ENCODE data around the gene NOL12.
"Not testable (repeated sequence)": the region's sequence is repeated elsewhere in the genome, so short reads cannot be mapped to it uniquely, and the experiment has no call there.

NOL12 gene

GRCh38 chr22:37681001-37681424, 5.1 kb upstream of the NOL12 start:
- no peak for DNase-seq

GRCh38 chr22:37681556-37682049, 4.5 kb upstream of the NOL12 start:
- peak; percentile 57 for DNase-seq

- no peak for DNase-seq
These were observed 1.1 kb upstream of the NOL12 start for GRCh38 chr22:37684803-37685615.

GRCh38 chr22:37690407-37690806, 4.3 kb downstream of the NOL12 start:
- DNase-seq = no peak

GRCh38 chr22:37690901-37691504, 4.9 kb downstream of the NOL12 start:
- no peak for DNase-seq

GRCh38 chr22:37692627-37693285, 6.6 kb downstream of the NOL12 start:
- DNase-seq = no peak

- not testable (repeated sequence) for DNase-seq
These were observed 8.0 kb downstream of the NOL12 start for GRCh38 chr22:37694131-37694530.

GRCh38 chr22:37696260-37696656, 10.1 kb downstream of the NOL12 start:
- not testable (repeated sequence) for DNase-seq

GRCh38 chr22:37696657-37697537, 10.8 kb downstream of the NOL12 start, which contains the start of gene TRIOBP:
Gene TRIOBP, plus strand, starts transcription at chr22:37697048. Its CDS starts 4,318 bp downstream, at chr22:37701366.
- DNase-seq = peak; percentile 60

- no peak for DNase-seq
These were observed 11.3 kb downstream of the NOL12 start for GRCh38 chr22:37697538-37697835.

- peak; percentile 30 for DNase-seq
These were observed 15.1 kb downstream of the NOL12 start for GRCh38 chr22:37701141-37701786.

- no peak for DNase-seq
These were observed 17.8 kb downstream of the NOL12 start for GRCh38 chr22:37703906-37704305.

- DNase-seq = no peak
These were observed 18.5 kb downstream of the NOL12 start for GRCh38 chr22:37704645-37705044.

- DNase-seq = no peak
These were observed 19.1 kb downstream of the NOL12 start for GRCh38 chr22:37705205-37705604.

GRCh38 chr22:37708580-37709444, 22.7 kb downstream of the NOL12 start:
- DNase-seq = no peak

- DNase-seq = no peak
These were observed 23.3 kb downstream of the NOL12 start for GRCh38 chr22:37709445-37709765.

- DNase-seq = no peak
These were observed 24.5 kb downstream of the NOL12 start for GRCh38 chr22:37710675-37711074.

GRCh38 chr22:37711490-37711889, 25.3 kb downstream of the NOL12 start:
- no peak for DNase-seq

GRCh38 chr22:37713761-37714160, 27.6 kb downstream of the NOL12 start:
- no peak for DNase-seq

- DNase-seq = no peak
These were observed 28.5 kb downstream of the NOL12 start for GRCh38 chr22:37714634-37715033.

GRCh38 chr22:37715760-37716159, 29.6 kb downstream of the NOL12 start:
- no peak for DNase-seq
